Right lobe of liver (tissue), 4 donors: Measurements from ENCODE around the gene CNTRL.

Experiments used
- POLR2A ChIP-seq: fragments of 450-650 bp; IDR thresholded peaks from one replicate; pipeline ENCODE4 v1.6.1; 2017; ENCODE audit warnings: antibody characterized with exemption, mild to moderate bottlenecking
- TF ChIP-seq, protein P1 (sequence below), 4 donors: fragments of 200-600 bp in 3 of 4; fragments of 450-650 bp in 1 of 4; IDR thresholded peaks; one replicate each; pipeline versions ENCODE4 v1.5.1 to v1.8.0; 2016 to 2022; ENCODE audit warnings: antibody characterized with exemption in 4 of 4, mild to moderate bottlenecking in 2 of 4
- donor health status: DM: no; HTN: no; CAD: no.
- donor health status: DM: no; HTN: no; CAD: no.
- donor health status: DM: no; HTN: yes; CAD: no.

DNA sequence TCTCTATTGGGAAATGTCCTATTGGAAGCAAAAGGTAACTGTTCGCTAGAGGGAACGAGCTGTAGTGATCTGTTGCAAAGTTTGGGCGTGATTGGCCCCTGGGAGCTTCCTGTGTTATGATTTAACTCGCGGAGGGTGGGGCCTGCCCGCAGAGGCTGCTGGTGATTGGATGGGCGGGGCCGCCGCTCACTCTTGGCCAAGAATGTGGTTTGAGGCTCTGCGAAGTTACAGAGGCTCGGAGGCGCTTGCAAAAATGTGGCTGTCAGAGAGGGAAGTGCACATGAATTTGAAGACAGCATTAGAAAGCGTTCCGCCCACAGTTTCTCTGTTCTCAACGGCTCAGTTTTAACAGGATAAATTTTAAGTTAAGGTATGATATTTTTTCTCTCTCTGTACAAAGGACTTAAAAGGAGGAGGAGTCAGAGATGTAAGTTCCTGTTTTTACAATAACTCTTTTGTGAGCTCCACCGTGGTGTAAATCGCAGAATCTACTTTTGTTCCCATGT, 46.9 kb downstream of the CNTRL start:
- peak; percentile 75 for TF ChIP-seq POLR2A
- TF ChIP-seq, protein P1, sequence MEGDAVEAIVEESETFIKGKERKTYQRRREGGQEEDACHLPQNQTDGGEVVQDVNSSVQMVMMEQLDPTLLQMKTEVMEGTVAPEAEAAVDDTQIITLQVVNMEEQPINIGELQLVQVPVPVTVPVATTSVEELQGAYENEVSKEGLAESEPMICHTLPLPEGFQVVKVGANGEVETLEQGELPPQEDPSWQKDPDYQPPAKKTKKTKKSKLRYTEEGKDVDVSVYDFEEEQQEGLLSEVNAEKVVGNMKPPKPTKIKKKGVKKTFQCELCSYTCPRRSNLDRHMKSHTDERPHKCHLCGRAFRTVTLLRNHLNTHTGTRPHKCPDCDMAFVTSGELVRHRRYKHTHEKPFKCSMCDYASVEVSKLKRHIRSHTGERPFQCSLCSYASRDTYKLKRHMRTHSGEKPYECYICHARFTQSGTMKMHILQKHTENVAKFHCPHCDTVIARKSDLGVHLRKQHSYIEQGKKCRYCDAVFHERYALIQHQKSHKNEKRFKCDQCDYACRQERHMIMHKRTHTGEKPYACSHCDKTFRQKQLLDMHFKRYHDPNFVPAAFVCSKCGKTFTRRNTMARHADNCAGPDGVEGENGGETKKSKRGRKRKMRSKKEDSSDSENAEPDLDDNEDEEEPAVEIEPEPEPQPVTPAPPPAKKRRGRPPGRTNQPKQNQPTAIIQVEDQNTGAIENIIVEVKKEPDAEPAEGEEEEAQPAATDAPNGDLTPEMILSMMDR (IDR thresholded peaks at IDR 0.05), result peak; percentile 27 to 44 (median 37)
